Mucosa of stomach (tissue), 1 donor: ENCODE measurements around the gene DYNLT2B.
"Not testable (repeated sequence)": the region's sequence is repeated elsewhere in the genome, so short reads cannot be mapped to it uniquely, and the experiment has no call there.

Experiments
- H3K27me3 ChIP-seq: one replicate; pipeline ENCODE4 v1.7.0; 2013; ENCODE audit warnings: mild to moderate bottlenecking, low read length; ENCODE audit not compliant: control insufficient read depth, insufficient read depth
- H3K36me3 ChIP-seq: one replicate; pipeline ENCODE4 v1.7.0; 2013; ENCODE audit warnings: low read length; ENCODE audit not compliant: control insufficient read depth, insufficient read depth
- H3K4me1 ChIP-seq: one replicate; pipeline ENCODE4 v1.7.0; 2013; ENCODE audit warnings: mild to moderate bottlenecking, low read length; ENCODE audit not compliant: control insufficient read depth, insufficient read depth
- H3K4me3 ChIP-seq: one replicate; pipeline ENCODE4 v1.7.0; 2013; ENCODE audit warnings: low read length
- H3K9ac ChIP-seq: one replicate; pipeline ENCODE4 v1.7.0; 2013; ENCODE audit warnings: mild to moderate bottlenecking, low read length, moderate library complexity
- H3K9me3 ChIP-seq: one replicate; pipeline ENCODE4 v1.7.0; 2013; ENCODE audit warnings: mild to moderate bottlenecking, low read length, moderate library complexity; ENCODE audit not compliant: control insufficient read depth
- donor health status: Pancreatic carcinoma.

Gene DYNLT2B

GRCh38 chr3:196255776-196256175 lies 62.3 kb downstream of the DYNLT2B start:
- Histone ChIP-seq H3K4me1 (no peaks in the 10 kb centered on the region), H3K9ac (no peak overlapping the region), H3K4me3 (no peak overlapping the region), H3K9me3 (no peaks in the 10 kb centered on the region), H3K27me3 (no peaks in the 10 kb centered on the region), H3K36me3 (peaks cover 3% of the 10 kb centered on the region)

- peaks cover 3% of the 10 kb centered on the region for H3K36me3 ChIP-seq
- no peaks in the 10 kb centered on the region for H3K9me3 ChIP-seq
- H3K4me3 ChIP-seq: no peak overlapping the region
- H3K27me3 ChIP-seq: no peaks in the 10 kb centered on the region
- H3K9ac ChIP-seq: no peak overlapping the region
- no peaks in the 10 kb centered on the region for H3K4me1 ChIP-seq
Observed at GRCh38 chr3:196254376-196255283, 63.4 kb downstream of the DYNLT2B start.

GRCh38 chr3:196251918-196252317 lies 66.1 kb downstream of the DYNLT2B start:
- H3K36me3 ChIP-seq: peaks cover 12% of the 10 kb centered on the region
- H3K9me3 ChIP-seq: no peaks in the 10 kb centered on the region
- no peak overlapping the region for H3K9ac ChIP-seq
- H3K27me3 ChIP-seq: no peaks in the 10 kb centered on the region
- no peak overlapping the region for H3K4me3 ChIP-seq
- no peaks in the 10 kb centered on the region for H3K4me1 ChIP-seq

- Histone ChIP-seq H3K9ac (no peak overlapping the region), H3K4me1 (no peaks in the 10 kb centered on the region), H3K27me3 (no peaks in the 10 kb centered on the region), H3K36me3 (peaks cover 11% of the 10 kb centered on the region), H3K9me3 (no peaks in the 10 kb centered on the region), H3K4me3 (no peak overlapping the region)
Observed at GRCh38 chr3:196246612-196247308, 71.3 kb downstream of the DYNLT2B start.

- H3K9me3 ChIP-seq, H3K27me3 ChIP-seq, H3K4me3 ChIP-seq, H3K4me1 ChIP-seq, H3K9ac ChIP-seq: not testable (repeated sequence)
- peaks cover 11% of the 10 kb centered on the region for H3K36me3 ChIP-seq
Observed at GRCh38 chr3:196244166-196244565, 73.9 kb downstream of the DYNLT2B start.

- no peaks in the 10 kb centered on the region for H3K27me3 ChIP-seq
- H3K4me3 ChIP-seq: no peak overlapping the region
- H3K4me1 ChIP-seq: no peaks in the 10 kb centered on the region
- no peaks in the 10 kb centered on the region for H3K9me3 ChIP-seq
- H3K9ac ChIP-seq: no peak overlapping the region
- peaks cover 5% of the 10 kb centered on the region for H3K36me3 ChIP-seq
Observed at GRCh38 chr3:196241704-196242103, 76.3 kb downstream of the DYNLT2B start.
